Type B pancreatic cell (in vitro differentiated cells): ENCODE results near the gene BTBD9. TPM values are rescaled to one million over a fixed set of nuclear protein-coding genes. Genes with fewer than 3 reads are reported as not detected.

Experiments used
- DNase-seq: peaks from one replicate; pipeline ENCODE4 v3.0.0; 2021; ENCODE audit warnings: mixed read lengths; ENCODE audit not compliant: unreplicated experiment; ENCODE audit errors: extremely low spot score
- H3K27ac Mint-ChIP-seq: 2 replicates; pipeline ENCODE4 v1.8.0; 2021; ENCODE audit warnings: mild to moderate bottlenecking, mixed read lengths
- H3K27me3 Mint-ChIP-seq: 2 replicates; pipeline ENCODE4 v1.8.0; 2021; ENCODE audit warnings: mixed read lengths
- H3K36me3 Mint-ChIP-seq: 2 replicates; pipeline ENCODE4 v1.8.0; 2021; ENCODE audit warnings: mixed read lengths
- H3K4me1 Mint-ChIP-seq: one replicate; pipeline ENCODE4 v1.8.0; 2021; ENCODE audit warnings: mixed read lengths; ENCODE audit not compliant: unreplicated experiment
- H3K4me3 Mint-ChIP-seq: 2 replicates; pipeline ENCODE4 v1.8.0; 2021; ENCODE audit warnings: mild to moderate bottlenecking, mixed read lengths
- H3K9me3 Mint-ChIP-seq: 2 replicates; pipeline ENCODE4 v1.8.0; 2021; ENCODE audit warnings: mixed read lengths
- total RNA-seq: library from RNA; stranded (reverse); gene quantifications from 2 replicates; pipeline ENCODE4 v1.2.1, GENCODE V29; 2021; ENCODE audit warnings: low replicate concordance
- TF ChIP-seq, protein P1 (sequence below): fragments of 200-600 bp; sonication (generic); conservative IDR thresholded peaks from 2 replicates; pipeline ENCODE4 v1.5.0; 2021; ENCODE audit warnings: antibody characterized with exemption, mild to moderate bottlenecking

Gene BTBD9
- total RNA-seq, 1 donor from 2014 or later: 14.9 TPM

DNA sequence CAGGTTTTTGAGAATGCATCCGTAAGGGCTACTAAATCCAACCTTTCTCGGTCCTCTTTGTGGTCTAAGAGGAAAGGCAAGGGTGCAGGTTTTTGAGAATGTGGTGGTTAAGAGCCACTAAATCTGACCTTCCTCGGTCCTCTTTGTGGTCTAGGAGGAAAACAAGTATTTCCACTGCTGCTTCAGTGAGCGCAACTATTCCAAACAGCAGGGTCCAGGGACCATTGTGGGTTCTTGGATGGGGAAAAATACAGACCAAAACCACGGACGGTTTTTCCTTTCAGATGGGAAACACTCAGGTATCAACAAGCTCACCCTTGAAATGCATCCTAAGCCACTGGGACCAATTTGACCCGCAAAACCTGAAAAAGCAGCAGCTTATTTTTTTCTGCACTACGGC is 21.9 kb downstream of the BTBD9 start:
- DNase-seq: no peak
- Mint-ChIP-seq H3K9me3 (no peaks in the 10 kb centered on the region), H3K27ac (no peak overlapping the region), H3K27me3 (peaks cover 10% of the 10 kb centered on the region), H3K4me3 (no peak overlapping the region), H3K4me1 (no peaks in the 10 kb centered on the region), H3K36me3 (no peaks in the 10 kb centered on the region)
- TF ChIP-seq, protein P1, sequence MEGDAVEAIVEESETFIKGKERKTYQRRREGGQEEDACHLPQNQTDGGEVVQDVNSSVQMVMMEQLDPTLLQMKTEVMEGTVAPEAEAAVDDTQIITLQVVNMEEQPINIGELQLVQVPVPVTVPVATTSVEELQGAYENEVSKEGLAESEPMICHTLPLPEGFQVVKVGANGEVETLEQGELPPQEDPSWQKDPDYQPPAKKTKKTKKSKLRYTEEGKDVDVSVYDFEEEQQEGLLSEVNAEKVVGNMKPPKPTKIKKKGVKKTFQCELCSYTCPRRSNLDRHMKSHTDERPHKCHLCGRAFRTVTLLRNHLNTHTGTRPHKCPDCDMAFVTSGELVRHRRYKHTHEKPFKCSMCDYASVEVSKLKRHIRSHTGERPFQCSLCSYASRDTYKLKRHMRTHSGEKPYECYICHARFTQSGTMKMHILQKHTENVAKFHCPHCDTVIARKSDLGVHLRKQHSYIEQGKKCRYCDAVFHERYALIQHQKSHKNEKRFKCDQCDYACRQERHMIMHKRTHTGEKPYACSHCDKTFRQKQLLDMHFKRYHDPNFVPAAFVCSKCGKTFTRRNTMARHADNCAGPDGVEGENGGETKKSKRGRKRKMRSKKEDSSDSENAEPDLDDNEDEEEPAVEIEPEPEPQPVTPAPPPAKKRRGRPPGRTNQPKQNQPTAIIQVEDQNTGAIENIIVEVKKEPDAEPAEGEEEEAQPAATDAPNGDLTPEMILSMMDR: no peak

DNA sequence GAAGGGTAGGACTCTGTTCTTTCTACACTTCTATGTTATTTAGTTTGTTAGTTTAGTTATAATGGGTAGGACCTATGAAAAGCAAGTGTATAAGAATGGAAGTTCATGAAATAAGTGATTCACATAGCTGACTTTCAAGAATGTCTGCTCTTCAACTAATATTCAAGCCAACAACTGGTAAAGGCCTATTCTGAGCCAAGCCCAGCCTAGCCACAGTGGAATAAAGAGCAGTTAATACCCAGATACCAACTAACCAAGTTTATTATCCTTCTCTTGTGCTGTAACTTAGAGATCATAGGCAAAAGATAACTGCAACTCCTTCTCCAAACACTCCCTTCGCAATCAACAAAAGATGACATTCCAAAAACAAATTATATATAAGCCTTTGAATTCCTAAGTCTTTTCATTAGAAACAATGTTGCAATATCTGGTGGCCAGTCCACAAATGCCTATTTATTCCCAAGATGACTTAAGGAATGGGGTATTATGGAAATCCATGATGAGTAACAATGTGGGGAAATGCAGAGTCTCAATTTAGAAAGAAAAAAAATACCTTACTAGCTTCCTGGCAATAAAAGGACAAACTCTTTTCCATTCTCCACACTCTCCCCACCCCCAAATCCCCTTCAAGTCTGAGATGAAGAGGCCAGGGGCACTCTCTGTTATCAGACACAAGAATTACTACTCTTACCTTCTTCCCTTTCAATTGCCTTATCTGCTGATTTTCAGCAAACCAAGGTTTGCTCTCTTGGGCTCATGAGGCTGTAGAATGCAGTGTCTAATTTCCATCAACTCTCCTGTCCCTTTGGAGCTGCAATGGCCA is 27.4 kb downstream of the BTBD9 start:
- no peak overlapping the region for H3K27ac Mint-ChIP-seq
- H3K4me3 Mint-ChIP-seq: no peak overlapping the region
- H3K4me1 Mint-ChIP-seq: no peaks in the 10 kb centered on the region
- no peaks in the 10 kb centered on the region for H3K27me3 Mint-ChIP-seq
- H3K9me3 Mint-ChIP-seq: no peaks in the 10 kb centered on the region
- no peak for DNase-seq
- TF ChIP-seq, protein P1: no peak
- no peaks in the 10 kb centered on the region for H3K36me3 Mint-ChIP-seq

DNA sequence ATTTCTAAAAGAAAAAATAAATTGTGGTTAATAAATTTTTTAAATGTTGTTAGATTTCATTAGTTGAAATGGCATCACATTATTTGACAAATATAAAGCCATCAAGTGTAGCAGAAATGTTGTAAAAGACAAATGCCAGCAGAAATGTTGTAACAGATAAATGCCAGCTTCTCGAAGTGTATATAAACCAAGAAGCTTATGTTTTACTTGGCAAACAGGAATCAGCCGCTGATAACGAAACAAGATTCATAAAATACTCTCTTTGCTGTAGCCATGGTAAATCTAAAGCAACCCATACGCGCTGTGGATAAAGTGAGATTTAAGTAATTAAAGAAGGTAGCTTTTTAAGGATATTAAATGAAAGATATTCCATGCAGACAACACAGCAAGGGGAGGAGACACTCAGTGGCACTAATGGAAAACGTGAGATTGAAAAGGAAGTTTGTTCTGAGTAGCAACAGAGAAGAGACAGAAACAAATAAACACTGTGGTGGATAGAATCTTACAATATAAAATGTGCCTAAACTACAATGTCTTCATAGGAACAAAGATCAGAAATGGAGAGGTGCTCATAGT is 29.6 kb downstream of the BTBD9 start:
- Mint-ChIP-seq H3K27ac (no peak overlapping the region), H3K4me1 (no peaks in the 10 kb centered on the region), H3K9me3 (no peaks in the 10 kb centered on the region), H3K4me3 (no peak overlapping the region), H3K27me3 (no peaks in the 10 kb centered on the region), H3K36me3 (no peaks in the 10 kb centered on the region)
- no peak for DNase-seq
- TF ChIP-seq, protein P1: no peak

DNA sequence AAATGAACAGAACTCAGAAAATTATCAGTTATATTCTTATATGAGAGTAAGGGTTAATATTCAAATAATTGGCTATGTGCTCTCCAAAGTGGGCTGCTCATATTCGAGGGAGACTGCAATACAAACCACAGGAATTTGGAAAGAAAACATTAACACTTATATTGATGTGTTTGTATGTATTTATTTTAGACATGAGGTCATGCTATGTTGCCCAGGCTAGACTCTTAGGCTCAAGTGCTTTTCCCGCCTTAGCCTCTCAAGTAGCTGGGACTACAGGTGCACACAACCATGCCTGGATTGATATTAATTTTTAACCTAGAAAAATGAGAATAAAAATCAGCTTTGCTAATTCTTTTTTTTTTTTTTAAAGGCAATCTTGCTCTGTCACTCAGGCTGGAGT is 35.0 kb downstream of the BTBD9 start:
- Mint-ChIP-seq H3K27me3 (no peaks in the 10 kb centered on the region), H3K4me1 (no peaks in the 10 kb centered on the region), H3K27ac (no peak overlapping the region), H3K9me3 (no peaks in the 10 kb centered on the region), H3K36me3 (no peaks in the 10 kb centered on the region), H3K4me3 (no peak overlapping the region)
- TF ChIP-seq, protein P1: no peak
- DNase-seq: no peak

DNA sequence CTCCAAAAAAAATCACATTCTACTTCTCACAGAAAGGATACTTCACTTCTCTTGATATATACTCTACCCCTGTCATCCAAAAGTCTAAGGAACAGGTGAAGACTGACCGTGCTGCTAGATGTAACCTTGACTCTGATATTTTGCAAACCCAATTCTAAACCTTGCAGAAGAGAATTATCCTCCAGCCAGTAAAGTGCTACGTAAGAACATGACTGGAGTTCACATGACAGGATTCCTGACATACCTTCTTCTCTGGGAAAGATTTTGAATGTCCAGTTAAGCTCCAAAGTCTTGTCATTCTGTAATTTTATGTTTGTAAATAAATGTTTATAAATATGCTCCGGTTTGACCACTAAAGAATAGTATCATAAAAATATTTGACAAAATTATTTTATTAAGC is 35.8 kb downstream of the BTBD9 start:
- Mint-ChIP-seq H3K36me3 (no peaks in the 10 kb centered on the region), H3K9me3 (no peaks in the 10 kb centered on the region), H3K4me1 (no peaks in the 10 kb centered on the region), H3K27ac (no peak overlapping the region), H3K4me3 (no peak overlapping the region), H3K27me3 (no peaks in the 10 kb centered on the region)
- no peak for DNase-seq
- TF ChIP-seq, protein P1: no peak
